Measurements from ENCODE around the gene KITLG. TPM values are rescaled to one million over a fixed set of nuclear protein-coding genes. Genes with fewer than 3 reads are reported as not detected.
"Not testable (repeated sequence)": the region's sequence is repeated elsewhere in the genome, so short reads cannot be mapped to it uniquely, and the experiment has no call there.

Gene KITLG
- total RNA-seq, 1 experiment from 2014 or later, result 0.07 TPM

DNA sequence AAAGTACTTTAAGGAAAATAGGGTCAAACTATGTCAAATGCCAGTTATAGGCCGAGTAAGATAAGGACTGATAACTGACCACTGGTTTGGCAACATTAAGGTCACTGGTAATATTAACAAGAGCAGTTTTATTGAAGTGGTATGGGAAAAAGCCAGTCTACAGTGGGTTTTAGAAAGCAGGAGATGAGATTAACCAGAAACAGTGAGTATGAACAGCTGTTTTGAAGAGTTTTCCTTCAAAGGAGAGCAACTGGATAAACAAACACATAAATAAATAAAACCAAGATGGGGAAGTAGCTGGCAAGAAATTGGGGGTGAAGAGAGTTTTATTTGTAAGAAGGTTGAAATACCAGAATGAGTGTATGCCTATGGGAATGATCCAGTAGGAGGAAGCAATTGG, 30.3 kb downstream of the KITLG start:
- DNase-seq (ENCODE audit: low spot score), result no peak
- in situ Hi-C loops (cut with HindIII; ENCODE audit: low sequenced_read_pairs), result no loop called here

DNA sequence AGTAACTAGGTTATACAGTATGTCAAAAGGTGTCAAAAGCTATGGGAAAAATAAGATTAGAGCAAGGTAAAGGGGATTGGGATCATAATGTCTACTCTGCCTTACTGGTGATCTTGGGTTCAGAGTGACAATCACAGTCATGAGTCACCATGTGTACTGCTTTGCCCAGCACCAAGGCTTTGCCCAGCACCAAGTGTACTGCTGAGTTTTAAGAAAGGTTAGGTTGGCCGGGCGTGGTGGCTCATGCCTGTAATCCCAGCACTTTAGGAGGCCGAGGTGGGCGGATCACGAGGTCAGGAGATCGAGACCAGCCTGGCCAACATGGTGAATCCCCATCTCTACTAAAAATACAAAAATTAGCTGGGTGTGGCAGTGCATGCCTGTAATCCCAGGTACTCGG, 32.3 kb downstream of the KITLG start:
- DNase-seq (ENCODE audit: low spot score); in situ Hi-C loops (cut with HindIII; ENCODE audit: low sequenced_read_pairs): not testable (repeated sequence)

DNA sequence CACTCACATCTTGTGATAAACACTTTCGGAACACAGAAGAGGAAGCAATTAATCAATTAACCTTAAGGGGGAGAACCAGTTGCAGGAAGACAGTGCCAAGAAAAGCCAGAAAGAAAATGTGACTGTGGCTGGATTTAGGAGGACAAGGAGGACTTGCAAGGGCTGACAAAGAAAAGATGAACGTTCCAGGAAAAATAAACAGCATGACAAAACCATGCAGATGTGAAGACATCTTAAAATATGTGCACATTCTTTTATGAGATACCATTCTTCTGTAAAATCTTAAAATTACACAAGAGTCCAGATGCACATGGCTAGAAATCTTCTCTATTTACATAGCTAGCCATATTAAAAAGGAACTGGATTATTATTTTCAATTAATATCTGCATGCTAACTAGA, 33.4 kb downstream of the KITLG start:
- in situ Hi-C loops (cut with HindIII; ENCODE audit: low sequenced_read_pairs), result no loop called here

DNA sequence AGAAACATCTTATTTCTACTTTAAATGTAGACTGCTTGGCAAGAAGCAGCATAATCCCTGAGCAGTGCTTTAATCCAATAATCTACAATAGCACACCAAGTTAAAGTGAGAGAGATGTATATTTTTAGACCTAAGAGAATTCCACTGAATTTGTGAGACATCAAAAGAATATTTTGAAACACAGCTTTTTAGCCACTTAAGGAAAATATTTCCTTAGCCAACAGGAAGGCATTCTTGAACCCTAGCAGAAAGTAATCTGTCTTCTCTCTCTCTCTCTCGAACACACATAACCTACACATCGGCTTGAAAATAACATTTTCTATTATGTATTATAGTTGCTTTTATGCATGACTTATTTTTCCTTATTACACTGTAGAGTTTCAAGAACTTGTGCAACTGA, 34.0 kb downstream of the KITLG start:
- in situ Hi-C loops (cut with HindIII; ENCODE audit: low sequenced_read_pairs), result no loop called here
- no peak for DNase-seq (ENCODE audit: low spot score)

More for the DNA sequence above, 33.4 kb downstream of the KITLG start:
- no peak for DNase-seq (ENCODE audit: low spot score)

DNA sequence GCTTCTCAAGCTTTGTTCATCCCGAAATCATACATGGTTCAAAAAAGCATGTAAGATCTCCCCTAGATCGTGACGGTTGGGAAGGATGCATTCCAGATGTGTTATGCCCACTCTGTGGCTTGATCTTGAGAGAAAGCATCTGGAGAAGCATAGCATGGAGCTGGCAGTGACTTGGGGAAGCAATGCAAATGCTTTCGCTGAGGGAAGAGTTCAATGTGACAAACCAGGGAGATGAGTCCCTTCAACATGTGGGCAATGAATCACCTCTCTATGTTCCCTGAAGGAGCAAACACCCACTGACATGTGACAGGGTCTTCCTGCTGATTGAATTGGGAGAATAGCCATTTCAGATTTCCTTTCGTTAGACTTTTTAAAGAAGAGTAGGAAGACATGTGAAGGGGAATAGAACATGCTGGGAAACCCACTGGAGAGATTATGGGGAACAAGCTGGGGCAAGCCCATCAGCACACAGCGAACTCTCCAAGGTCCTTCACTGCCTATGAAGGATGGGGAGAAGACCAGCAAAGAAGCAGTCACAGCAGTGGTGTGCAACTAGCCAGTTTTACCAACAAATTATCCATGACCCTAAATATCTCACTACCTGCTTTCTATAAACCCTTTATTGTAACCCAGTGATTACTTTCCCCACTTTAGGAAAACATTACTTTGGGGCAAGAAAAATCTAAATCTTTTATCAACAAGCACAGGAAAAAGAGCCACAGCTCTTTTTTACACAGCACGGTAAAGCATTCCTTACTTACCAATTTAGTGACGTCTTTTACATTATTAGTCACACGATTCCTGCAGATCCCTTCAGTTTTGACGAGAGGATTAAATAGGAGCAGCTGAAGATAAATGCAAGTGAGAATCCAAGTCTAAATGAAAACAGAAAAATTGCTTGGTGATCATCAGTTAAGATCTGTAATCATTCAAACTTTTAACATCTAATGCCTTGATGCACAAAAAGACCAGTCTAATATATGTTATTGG, 35.0 kb downstream of the KITLG start:
- no peak for DNase-seq (ENCODE audit: low spot score)
- in situ Hi-C loops (cut with HindIII; ENCODE audit: low sequenced_read_pairs), result no loop called here

DNA sequence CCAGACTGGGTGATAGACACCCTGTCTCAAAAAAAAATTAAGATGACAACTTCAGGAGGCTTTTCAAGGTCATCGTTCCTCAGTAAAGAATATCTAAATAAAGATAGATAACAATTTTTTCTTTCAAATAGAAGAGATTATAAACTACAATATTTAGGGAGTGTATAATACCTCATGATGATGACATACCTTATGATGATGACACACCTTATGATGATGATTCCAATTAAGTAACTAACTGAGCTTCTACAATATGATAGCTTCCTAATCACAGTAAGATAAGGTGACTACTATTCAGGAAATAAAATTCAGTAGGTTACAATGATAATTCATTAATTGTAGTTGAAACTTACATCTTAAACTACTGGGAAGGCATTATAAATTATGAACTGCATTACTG, 40.4 kb downstream of the KITLG start:
- DNase-seq (ENCODE audit: low spot score), result no peak
- in situ Hi-C loops (cut with HindIII; ENCODE audit: low sequenced_read_pairs), result no loop called here

DNA sequence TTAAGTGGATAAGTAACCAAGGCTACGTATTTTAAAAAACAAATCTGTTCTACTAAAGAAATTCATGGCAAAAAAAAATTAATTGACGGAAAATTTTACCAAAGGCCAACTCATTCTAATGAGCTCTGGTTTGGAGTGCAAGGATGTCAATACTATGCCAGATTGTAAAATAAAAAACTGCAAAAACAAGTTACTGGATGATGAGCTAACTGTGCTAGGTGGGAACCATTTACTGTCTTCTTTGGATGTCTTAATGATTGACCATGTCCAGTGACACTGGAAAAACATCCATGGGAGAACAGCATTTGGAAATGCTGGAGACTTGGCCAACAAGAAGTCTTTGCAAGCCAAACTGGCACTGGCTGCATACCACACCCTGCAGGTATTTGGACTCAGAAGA, 41.6 kb downstream of the KITLG start:
- in situ Hi-C loops (cut with HindIII; ENCODE audit: low sequenced_read_pairs), result no loop called here
- DNase-seq (ENCODE audit: low spot score), result no peak

DNA sequence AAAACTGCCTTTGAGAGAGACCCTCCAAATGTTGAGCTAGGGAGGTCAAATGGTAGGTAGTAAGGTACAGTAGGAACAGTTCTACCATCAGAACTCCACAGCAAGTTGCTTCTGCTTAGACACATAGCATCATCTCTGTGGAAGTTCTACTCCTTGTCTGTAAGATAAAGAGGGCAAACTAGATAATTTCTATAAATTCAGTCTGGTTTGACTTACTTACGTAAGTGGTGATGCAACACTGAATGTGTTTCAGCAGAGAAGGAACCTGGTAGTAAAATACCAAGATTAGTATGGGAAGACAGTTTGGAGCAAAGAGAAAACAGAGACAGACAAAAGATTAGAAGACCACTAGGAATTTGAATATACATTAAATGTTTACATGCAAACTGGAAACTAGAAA, 42.0 kb downstream of the KITLG start:
- in situ Hi-C loops (cut with HindIII; ENCODE audit: low sequenced_read_pairs), result no loop called here
- no peak for DNase-seq (ENCODE audit: low spot score)

DNA sequence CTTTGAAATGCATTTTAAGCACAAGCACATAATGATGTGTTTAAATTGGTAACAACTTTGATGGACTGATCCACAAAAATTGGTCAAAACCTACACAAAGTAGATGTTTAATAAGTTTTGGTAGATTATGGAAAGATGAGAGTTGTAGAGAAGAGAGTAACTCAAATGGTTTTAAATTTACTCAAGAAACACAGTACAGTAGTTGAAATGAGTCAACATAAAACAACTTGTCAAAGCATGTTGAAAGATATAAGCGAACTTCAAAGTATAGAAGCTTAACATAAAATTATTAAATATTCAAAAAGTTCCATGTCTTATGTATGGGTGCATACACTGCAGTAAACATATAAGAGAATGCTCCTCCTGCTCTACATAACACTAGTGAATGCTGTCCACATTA, 49.4 kb downstream of the KITLG start:
- no peak for DNase-seq (ENCODE audit: low spot score)
- in situ Hi-C loops (cut with HindIII; ENCODE audit: low sequenced_read_pairs), result no loop called here

DNA sequence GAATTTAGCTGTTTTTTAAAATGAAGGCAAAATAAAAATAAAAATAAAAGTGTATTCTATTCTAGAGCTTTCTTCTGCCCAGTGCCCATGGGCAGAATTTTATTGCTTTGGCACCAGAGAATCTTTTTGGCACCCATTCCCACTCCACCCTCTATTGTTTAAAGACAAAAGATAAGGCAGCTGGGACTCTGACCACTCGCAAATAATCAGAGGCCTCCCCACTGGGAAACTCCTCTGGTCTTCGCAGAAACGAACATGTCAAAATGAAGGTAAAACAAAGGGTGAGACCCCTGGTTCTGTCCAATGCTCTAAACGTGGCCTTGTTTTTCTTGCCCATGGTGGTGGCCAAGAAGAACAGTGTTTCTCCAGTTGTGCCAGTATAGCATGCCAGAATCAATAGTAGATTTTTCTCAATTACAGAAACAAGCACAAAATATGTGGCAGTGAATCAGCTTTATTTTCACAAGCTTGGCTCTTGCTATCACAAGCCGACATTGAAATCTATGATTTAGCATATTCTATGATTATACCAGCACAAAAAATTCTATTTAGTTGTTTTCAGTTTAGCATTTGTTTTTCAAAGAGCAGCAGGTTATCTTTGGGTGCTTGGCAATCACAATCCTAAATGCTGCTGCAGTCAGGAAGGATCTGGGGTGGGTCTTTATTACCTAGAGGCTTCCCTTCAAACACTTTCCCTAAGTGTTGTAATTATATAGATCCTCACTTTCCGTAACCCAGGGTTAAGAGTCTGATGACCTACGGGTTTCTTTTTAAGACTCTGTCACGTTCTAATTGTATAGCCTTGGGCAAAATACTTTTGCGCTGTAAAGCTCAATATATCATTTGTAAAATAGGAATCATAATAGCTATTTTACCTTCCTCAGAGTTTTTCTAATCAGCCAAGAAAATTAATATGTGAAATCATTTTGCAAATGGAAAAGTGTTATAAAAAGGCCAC, 50.5 kb downstream of the KITLG start:
- in situ Hi-C loops (cut with HindIII; ENCODE audit: low sequenced_read_pairs), result no loop called here
- no peak for DNase-seq (ENCODE audit: low spot score)

DNA sequence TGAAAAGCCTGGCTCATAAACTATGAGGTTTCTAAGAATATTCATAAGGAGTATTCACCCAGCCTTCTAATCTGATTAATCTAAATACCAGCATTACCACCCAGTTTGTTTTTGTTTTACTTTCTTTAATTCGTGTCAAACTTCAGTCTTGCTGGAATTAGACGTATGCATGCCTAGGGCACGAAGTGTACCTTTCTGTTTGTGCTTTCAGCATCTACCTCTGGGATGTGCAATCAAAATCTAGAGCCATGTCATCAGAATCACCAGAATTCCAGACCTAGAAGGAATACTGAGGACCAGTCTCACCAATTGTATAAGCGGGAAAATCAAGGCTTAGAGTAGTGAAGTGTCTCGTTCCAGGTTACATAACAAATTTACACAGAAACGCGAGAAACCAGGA, 57.3 kb downstream of the KITLG start:
- in situ Hi-C loops (cut with HindIII; ENCODE audit: low sequenced_read_pairs), result no loop called here
- no peak for DNase-seq (ENCODE audit: low spot score)

DNA sequence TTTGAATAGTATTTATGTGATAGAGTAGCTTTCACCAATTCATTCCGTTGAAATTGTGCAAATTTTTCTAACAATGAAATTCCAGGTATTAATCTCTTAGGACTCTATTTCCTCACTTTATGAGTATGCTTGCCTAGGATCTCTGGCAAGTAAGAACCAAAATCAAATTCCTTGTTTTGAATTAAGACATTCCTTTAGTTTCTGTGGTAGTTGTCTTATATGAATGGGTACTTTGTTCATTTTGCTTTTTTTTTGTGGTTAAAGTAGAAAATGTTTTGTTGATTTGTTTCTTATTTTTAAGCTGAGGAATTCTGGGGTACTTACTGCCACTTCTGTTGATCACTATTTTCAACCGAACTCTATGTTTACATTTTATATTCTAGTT, 59.8 kb downstream of the KITLG start:
- no peak for DNase-seq (ENCODE audit: low spot score)
- in situ Hi-C loops (cut with HindIII; ENCODE audit: low sequenced_read_pairs), result no loop called here

DNA sequence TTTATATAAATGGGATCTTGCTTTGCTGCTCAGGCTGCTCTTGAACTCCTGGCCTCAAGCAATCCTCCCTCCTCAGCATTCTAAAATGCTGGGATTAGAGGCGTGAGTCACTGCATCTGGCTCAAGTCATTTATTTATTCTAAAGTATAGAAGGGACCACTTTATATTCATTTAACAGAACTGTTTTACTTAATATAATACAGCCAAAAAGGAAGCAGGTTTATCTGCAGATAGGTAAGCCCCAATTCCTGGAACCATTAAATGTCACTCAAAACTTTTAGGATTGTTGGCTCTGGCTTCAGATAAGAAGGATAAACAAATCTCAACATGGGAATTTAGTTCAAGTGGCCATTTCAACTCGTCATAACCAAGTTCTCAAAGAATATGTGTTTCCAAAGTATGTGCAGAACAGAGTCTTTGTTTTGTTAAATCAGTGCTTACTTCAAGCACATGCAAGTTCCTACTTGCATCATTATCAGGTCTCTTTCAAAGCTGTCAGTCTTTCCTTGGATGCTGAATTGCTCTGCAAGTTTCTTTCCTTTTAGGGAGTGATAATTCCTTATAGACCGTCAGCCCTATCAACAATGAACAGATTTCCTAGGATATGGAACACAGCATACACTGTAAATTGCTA, 60.4 kb downstream of the KITLG start:
- no peak for DNase-seq (ENCODE audit: low spot score)
- in situ Hi-C loops (cut with HindIII; ENCODE audit: low sequenced_read_pairs), result no loop called here

DNA sequence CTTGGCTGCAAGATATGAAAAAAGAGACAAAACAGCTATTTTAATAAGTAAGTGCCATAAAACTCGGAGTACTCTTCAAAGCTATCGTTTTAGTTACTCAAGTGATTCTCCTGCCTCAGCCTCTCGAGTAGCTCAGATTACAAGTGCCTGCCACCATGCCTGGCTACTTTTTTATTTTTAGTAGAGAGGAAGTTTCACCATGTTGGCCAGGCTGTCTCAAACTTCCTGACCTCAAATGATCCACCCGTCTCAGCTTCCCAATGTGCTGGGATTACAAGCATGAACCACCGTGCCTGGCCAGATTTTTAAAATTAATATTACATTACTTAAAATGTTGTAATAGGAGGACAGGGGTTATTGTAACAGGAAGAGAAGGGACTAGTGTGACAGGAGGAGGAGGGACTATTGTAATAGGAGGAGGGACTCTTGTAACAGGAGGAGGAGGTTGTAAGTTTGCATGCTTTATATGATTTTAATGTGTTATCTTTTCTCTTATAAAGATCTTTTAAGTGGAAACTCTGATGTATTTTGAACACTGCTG, 61.3 kb downstream of the KITLG start:
- in situ Hi-C loops (cut with HindIII; ENCODE audit: low sequenced_read_pairs), result no loop called here
- DNase-seq (ENCODE audit: low spot score), result no peak

DNA sequence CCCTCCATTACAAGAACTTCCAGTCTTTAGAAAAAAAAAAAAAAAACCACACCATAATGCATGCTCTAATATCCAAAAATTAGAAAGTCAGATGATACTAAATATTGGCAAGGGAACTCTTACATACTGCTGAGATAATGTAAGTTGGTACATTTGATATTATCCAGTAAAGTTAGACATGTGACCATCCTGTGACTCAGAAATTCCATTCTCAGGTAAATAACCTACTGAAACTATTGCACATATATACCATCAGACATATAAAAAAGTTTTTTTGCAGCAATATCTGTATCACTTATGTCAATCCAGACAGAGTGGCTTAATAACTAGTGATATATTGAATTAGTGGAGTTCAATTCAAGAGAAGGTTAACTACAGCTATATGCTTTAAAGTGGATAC, 63.5 kb downstream of the KITLG start:
- DNase-seq (ENCODE audit: low spot score), result no peak
- in situ Hi-C loops (cut with HindIII; ENCODE audit: low sequenced_read_pairs), result no loop called here

DNA sequence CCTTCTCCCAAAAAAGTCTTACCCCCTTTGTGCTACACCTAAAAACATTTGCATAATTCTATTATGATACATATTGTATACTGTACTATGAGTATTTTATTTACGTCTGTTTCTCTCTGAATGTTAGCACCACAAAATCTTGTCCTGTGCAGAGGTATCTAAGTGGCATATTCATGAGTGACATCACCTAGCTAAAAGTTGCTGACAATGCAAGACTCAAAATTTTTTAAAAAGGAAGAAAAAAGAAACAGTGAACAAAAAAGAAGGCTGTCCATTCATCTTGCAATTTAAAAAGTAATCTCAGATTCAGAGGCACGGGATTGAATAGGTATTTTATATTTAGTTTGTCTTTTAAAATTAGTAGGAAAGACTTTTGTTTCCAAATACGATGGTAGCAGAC, 69.4 kb downstream of the KITLG start:
- in situ Hi-C loops (cut with HindIII; ENCODE audit: low sequenced_read_pairs), result no loop called here
- DNase-seq (ENCODE audit: low spot score), result no peak

DNA sequence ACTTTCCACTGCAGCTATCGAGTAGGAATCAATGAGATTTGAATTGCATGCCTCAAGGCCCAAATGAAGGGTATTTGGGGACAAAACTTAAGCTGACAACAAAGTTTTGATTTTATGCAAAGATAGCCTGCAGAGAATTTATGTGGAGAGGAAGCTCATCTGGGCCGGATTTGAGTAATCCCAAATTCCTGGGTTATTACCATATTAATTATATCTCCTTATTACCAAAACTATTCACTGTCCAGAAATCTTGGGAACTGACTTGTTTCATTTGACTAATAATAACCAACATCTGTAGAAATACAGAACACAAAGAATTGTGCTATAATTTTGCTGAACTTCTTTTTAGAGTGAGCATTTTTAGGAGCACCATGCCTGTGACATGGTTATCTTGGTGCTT, 70.4 kb downstream of the KITLG start:
- in situ Hi-C loops (cut with HindIII; ENCODE audit: low sequenced_read_pairs), result no loop called here
- DNase-seq (ENCODE audit: low spot score), result no peak

DNA sequence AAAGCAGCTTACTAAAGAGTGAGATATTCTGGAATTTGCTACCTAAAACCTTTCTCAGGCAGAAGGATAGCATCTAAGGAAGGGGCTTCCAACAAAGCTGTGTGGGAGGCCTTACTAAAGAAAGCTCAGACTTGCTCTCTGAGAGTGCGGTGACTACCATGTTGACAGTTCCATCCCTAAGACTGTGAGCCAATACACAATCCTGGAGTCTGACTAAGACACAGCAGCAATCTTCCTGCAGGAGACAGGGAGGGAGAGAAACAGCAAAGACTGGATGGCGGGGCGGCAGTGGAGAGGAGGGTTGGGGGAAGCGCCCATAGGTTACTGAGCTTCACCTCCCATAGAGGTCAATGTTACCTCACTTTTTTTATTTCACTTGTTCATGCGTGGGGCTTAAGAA, 70.9 kb downstream of the KITLG start:
- in situ Hi-C loops (cut with HindIII; ENCODE audit: low sequenced_read_pairs), result no loop called here

DNA sequence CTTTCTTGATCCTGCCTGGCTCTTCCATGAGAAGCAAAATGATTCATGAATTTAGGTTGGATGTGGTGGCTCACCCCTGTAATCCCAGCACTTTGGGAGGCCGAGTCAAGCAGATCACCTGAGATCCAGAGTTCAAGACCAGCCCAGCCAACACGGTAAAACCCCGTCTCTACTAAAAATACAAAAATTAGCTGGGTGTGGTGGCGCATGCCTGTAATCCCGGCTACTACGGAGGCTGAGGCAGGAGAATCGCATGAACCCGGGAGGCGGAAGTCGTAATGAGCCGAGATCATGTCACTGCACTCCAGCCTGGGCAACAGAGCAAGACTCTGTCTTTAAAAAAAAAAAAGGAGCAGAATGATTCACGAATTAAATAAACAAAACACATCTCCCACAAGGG, 72.4 kb downstream of the KITLG start:
- in situ Hi-C loops (cut with HindIII; ENCODE audit: low sequenced_read_pairs); DNase-seq (ENCODE audit: low spot score): not testable (repeated sequence)

More for the DNA sequence above, 70.9 kb downstream of the KITLG start:
- no peak for DNase-seq (ENCODE audit: low spot score)

Measured in G401 (cell line).